GM12878 (cell line): ENCODE results near the gene ADAP1. TPM values are rescaled to one million over a fixed set of nuclear protein-coding genes. Genes with fewer than 3 reads are reported as not detected.

Experiments
- ATAC-seq: fragments of 200-7000 bp; cut with Tn5 transposase; 3 replicates; pipeline ENCODE4 v1.9.1; 2020; ENCODE audit warnings: mild to moderate bottlenecking, moderate library complexity
- BruUV-seq: library from RNA; stranded (reverse); fragments of 400-500 nt; replicated peaks from 2 replicates; lab custom pipeline; 2021; lab: Mats Ljungman, UMichigan
- CTCF ChIA-PET: fragments of 300-600 bp; sonication (Branson Sonifier 250); formaldehyde crosslinking; extraction: SDS; loops from one replicate; lab custom pipeline; 2021; ENCODE audit warnings: inconsistent platforms; lab: Yijun Ruan, JAX
- POLR2A ChIA-PET: fragments of 350-600 bp; formaldehyde crosslinking; extraction: SDS; loops from one replicate; lab custom pipeline; 2021; ENCODE audit warnings: inconsistent platforms; lab: Charles Lee
- RAD21 ChIA-PET: fragments of 300-600 bp; sonication (Branson Sonifier 250); formaldehyde crosslinking; loops from one replicate; lab custom pipeline; 2023; ENCODE audit warnings: antibody characterized with exemption; ENCODE audit not compliant: unreplicated experiment; lab: Charles Lee
- SMC1A ChIA-PET: fragments of 300-600 bp; sonication (Branson Sonifier 250); formaldehyde crosslinking; loops from one replicate; lab custom pipeline; 2023; ENCODE audit not compliant: unreplicated experiment, uncharacterized antibody; lab: Charles Lee
- DNase-seq: peaks from one replicate; pipeline ENCODE4 v3.0.0-alpha.2; 2011; ENCODE audit warnings: low read depth, low spot score
- FAIRE-seq: peaks from 3 replicates; lab custom pipeline; 2011; peaks lifted over from hg19 to GRCh38; lab: Jason Lieb, UNC
- H2AFZ ChIP-seq: 2 replicates; pipeline ENCODE4 v1.6.0; 2011; ENCODE audit warnings: low read depth, low read length, control low read depth; ENCODE audit not compliant: control insufficient read depth
- H3K27ac ChIP-seq: 2 replicates; pipeline ENCODE4 v1.5.1; 2011; ENCODE audit warnings: control low read depth; ENCODE audit not compliant: control insufficient read depth, insufficient read depth
- H3K27me3 ChIP-seq, 2 experiments: replicated peaks in 1 of 2; 2 replicates each; pipeline versions ENCODE4 v1.6.0 to v1.6.1; 2011; ENCODE audit warnings: low read length in 1 of 2; ENCODE audit not compliant: control insufficient read depth in 2 of 2, insufficient read depth in 2 of 2
- H3K36me3 ChIP-seq, 2 experiments: 2 replicates each; pipeline ENCODE4 v1.5.1; 2011; ENCODE audit warnings: low read length in 1 of 2; ENCODE audit not compliant: control insufficient read depth in 2 of 2, insufficient read depth in 2 of 2
- H3K4me1 ChIP-seq: 2 replicates; pipeline ENCODE4 v1.6.1; 2011; ENCODE audit warnings: mild to moderate bottlenecking, low read length, moderate library complexity, mixed read lengths; ENCODE audit not compliant: control insufficient read depth, insufficient read depth
- H3K4me2 ChIP-seq: 2 replicates; pipeline ENCODE4 v1.6.0; 2011; ENCODE audit warnings: control low read depth; ENCODE audit not compliant: control insufficient read depth, insufficient read depth
- H3K4me3 ChIP-seq: fragments of 200-600 bp; sonication (generic); 2 replicates; pipeline ENCODE4 v1.5.1; 2016
- H3K79me2 ChIP-seq: 2 replicates; pipeline ENCODE4 v1.6.0; 2011; ENCODE audit warnings: low read length; ENCODE audit not compliant: control insufficient read depth, insufficient read depth
- H3K9ac ChIP-seq: 2 replicates; pipeline ENCODE4 v1.8.0; 2011; ENCODE audit warnings: low read length, control low read depth, mixed read lengths; ENCODE audit not compliant: control insufficient read depth, insufficient read depth
- H3K9me3 ChIP-seq: replicated peaks from 3 replicates; pipeline ENCODE4 v1.5.1; 2011; ENCODE audit warnings: mild to moderate bottlenecking, low read length; ENCODE audit not compliant: control insufficient read depth, insufficient read depth
- H4K20me1 ChIP-seq: 2 replicates; pipeline ENCODE4 v1.6.0; 2011; ENCODE audit not compliant: control insufficient read depth, insufficient read depth
- BCL11A ChIP-seq: IDR thresholded peaks from 2 replicates; pipeline ENCODE4 v1.6.1; 2011; ENCODE audit warnings: low read depth, low read length
- BCLAF1 ChIP-seq: fragments of 450-650 bp; IDR thresholded peaks from 2 replicates; pipeline ENCODE4 v1.6.1; 2017; ENCODE audit warnings: antibody characterized with exemption, mild to moderate bottlenecking, moderate library complexity
- CREB1 ChIP-seq: IDR thresholded peaks from 2 replicates; pipeline ENCODE4 v1.6.1; 2012; ENCODE audit warnings: low read depth, mild to moderate bottlenecking, inconsistent platforms
- ELK1 ChIP-seq: IDR thresholded peaks from 2 replicates; pipeline ENCODE4 v1.6.1; 2012; ENCODE audit warnings: low read depth, low read length, improper control_type of control experiment
- GABPA ChIP-seq: IDR thresholded peaks from 2 replicates; pipeline ENCODE4 v1.6.1; 2014; ENCODE audit warnings: antibody characterized with exemption, low read depth, mild to moderate bottlenecking, inconsistent platforms
- GATAD2B ChIP-seq: fragments of 450-650 bp; conservative IDR thresholded peaks from 2 replicates; pipeline ENCODE4 v1.6.1; 2017; ENCODE audit warnings: low read depth, mild to moderate bottlenecking, moderate library complexity
- IKZF1 ChIP-seq: fragments of 450-650 bp; conservative IDR thresholded peaks from 2 replicates; pipeline ENCODE4 v1.6.1; 2017; ENCODE audit warnings: antibody characterized with exemption, mild to moderate bottlenecking
- RAD51 ChIP-seq: fragments of 450-650 bp; IDR thresholded peaks from 2 replicates; pipeline ENCODE4 v1.6.1; 2016; ENCODE audit warnings: moderate library complexity, mild to moderate bottlenecking, inconsistent platforms
- RELB ChIP-seq: fragments of 450-650 bp; IDR thresholded peaks from 2 replicates; pipeline ENCODE4 v1.6.1; 2017; ENCODE audit warnings: low read depth, mild to moderate bottlenecking, moderate library complexity
- SREBF2 ChIP-seq: IDR thresholded peaks from 2 replicates; pipeline ENCODE4 v1.6.1; 2012; ENCODE audit warnings: mild to moderate bottlenecking, low read length
- ZNF217 ChIP-seq: fragments of 450-650 bp; IDR thresholded peaks from 2 replicates; pipeline ENCODE4 v1.6.1; 2017; ENCODE audit warnings: antibody characterized with exemption, mild to moderate bottlenecking
- ZNF384 ChIP-seq: IDR thresholded peaks from 2 replicates; pipeline ENCODE4 v1.6.1; 2012; ENCODE audit warnings: low read depth, mild to moderate bottlenecking, low read length, improper control_type of control experiment, borderline replicate concordance
- WGBS: methylation state at CpG from one replicate; pipeline ENCODE4 v1.1.6; 2016; ENCODE audit warnings: low lambda C conversion rate; ENCODE audit not compliant: insufficient replicate concordance, insufficient coverage; ENCODE audit errors: missing lambda C conversion rate; 5-methylcytosine and 5-hydroxymethylcytosine counted together
- in situ Hi-C: fragments of 300-500 bp; cut with MboI; formaldehyde crosslinking; loops from 9 replicates; pipeline ENCODE4 v1.14.3; 2018; ENCODE audit warnings: mixed read lengths
- intact Hi-C: fragments of 100-400 bp; cut with micrococcal nuclease; formaldehyde crosslinking; loops from one replicate; pipeline ENCODE4 v1.14.2; 2022; ENCODE audit not compliant: unreplicated experiment
- polyA plus RNA-seq, 11 experiments: library from polyadenylated mRNA; depleted of rRNA in 4 of 11; unstranded in 6 of 11; stranded (reverse) in 5 of 11; fragments of >200 nt; fragmentation: Nextera tagmentation in 4 of 11; fragmentation: Illumina TruSeq in 1 of 11; extraction: Ambion mirVana in 4 of 11; extraction: Trizol in 1 of 11; gene quantifications; 1 replicate in 1 of 11; 2 replicates in 10 of 11; pipeline versions ENCODE4 v1.2.1 to v1.2.3, GENCODE V29; 2011 to 2016; ENCODE audit warnings: inconsistent platforms in 2 of 11, missing spikeins in 2 of 11, low read depth in 1 of 11
- total RNA-seq, 4 experiments: library from RNA; depleted of rRNA in 3 of 4; stranded (reverse); fragments of >200 nt in 3 of 4; fragmentation: Illumina TruSeq in 1 of 4; extraction: Trizol in 1 of 4; gene quantifications; 2 replicates each; pipeline versions ENCODE4 v1.2.1 to v1.2.3, GENCODE V29; 2013 to 2021
- TF ChIP-seq, protein P1 (sequence below): IDR thresholded peaks from 2 replicates; pipeline ENCODE4 v1.6.1; 2011; ENCODE audit warnings: low read depth, low read length, improper control_type of control experiment, borderline replicate concordance

ADAP1 gene
- total and polyA plus RNA-seq, 10 of the 15 experiments (the other 5 are each of a cell fraction or from before 2014, with no cell fraction given): 0.22 to 44.2 (median 22.0) TPM; not detected in 1

DNA sequence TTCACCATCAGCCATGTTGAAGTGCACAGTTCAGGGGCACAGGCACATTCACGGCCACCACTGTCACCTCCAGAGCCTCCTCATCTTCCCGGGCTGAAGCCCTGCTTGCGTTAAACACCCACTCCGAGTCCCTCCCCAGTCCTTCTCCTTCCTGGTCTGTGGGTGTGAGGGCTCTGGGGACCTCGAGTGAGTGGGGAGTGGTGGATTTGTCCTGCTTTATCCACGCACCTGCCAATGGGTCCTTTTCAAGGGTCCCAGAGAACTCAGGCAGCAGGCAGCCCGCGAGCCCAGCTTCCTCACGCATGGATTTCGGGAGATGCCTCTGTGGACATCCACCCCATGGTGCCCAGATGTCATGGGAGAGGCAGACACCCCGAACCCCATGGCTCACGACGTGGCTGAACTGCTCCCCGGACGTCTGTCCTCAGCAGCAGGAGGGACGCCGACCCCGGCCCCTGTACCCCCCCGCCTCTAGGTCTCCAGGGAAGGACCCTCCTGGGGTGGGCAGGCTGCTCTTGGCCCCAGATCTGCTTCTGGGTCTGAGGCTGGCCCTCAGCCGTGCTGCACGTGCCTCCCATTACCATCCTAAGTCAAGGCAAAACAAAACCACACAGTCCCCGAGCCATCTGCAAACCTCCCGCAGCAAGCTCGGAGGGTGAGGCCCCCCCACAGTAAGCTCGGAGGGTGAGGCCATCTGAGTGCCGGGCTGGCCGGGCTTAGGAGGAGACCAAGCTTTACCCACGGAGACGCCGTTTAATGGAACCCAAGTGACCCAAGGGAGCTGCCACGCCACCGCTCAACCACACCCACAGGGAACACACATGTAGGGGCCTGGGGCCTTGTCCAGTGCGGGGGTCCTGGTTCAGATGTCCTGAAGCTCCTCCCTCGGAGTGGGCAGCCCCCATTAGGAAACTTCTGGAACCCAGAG, 37.5 kb upstream of the ADAP1 start:
- in situ Hi-C loops: loop anchor here (5.0 kb wide), 1 partner anchor 185 kb away; no protein-coding TSS in a partner anchor
- 52% methylated on average over 33 of the region's 34 CpGs for WGBS
- no peak for TF ChIP-seq SREBF2
- TF ChIP-seq RELB: no peak
- TF ChIP-seq, protein P1, sequence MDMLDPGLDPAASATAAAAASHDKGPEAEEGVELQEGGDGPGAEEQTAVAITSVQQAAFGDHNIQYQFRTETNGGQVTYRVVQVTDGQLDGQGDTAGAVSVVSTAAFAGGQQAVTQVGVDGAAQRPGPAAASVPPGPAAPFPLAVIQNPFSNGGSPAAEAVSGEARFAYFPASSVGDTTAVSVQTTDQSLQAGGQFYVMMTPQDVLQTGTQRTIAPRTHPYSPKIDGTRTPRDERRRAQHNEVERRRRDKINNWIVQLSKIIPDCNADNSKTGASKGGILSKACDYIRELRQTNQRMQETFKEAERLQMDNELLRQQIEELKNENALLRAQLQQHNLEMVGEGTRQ: no peak
- no peak for TF ChIP-seq IKZF1
- no peak for TF ChIP-seq ZNF384
- TF ChIP-seq BCL11A: no peak
- no peak for TF ChIP-seq BCLAF1
- no peak for TF ChIP-seq CREB1
- no peak for TF ChIP-seq RAD51
- no peak for TF ChIP-seq GABPA
- no peak for TF ChIP-seq ZNF217
- TF ChIP-seq ELK1: no peak
- no peak for TF ChIP-seq GATAD2B

More for the DNA sequence above, 37.5 kb upstream of the ADAP1 start:
- no peak overlapping the region for H3K4me3 ChIP-seq
- no peak overlapping the region for H3K4me2 ChIP-seq
- no peaks in the 10 kb centered on the region for H3K9me3 ChIP-seq
- H3K36me3 ChIP-seq: peaks cover 0 to 3% of the 10 kb centered on the region in 2 experiments; a peak in 1 of 4 replicates
- intact Hi-C loops: loop anchor here (5.0 kb wide), 1 partner anchor 95 kb away; the partner anchor contains the start of gene GPER1
- ATAC-seq: no peak
- BruUV-seq: no TSS peak
- DNase-seq: no peak
- no peaks in the 10 kb centered on the region for H3K79me2 ChIP-seq
- H3K27me3 ChIP-seq: no peaks in the 10 kb centered on the region
- no peak for FAIRE-seq
- H3K9ac ChIP-seq: no peak overlapping the region
- ChIA-PET POLR2A (interaction anchor here (0.7 to 3.2 kb wide), 10 partner anchors 10 to 178 kb away, joined by 3 to 14 read pairs (median 6); partner anchors contain the start of gene CYP2W1), RAD21 (interaction anchor here (0.6 to 4.8 kb wide), 19 partner anchors 10 to 184 kb away, joined by 3 to 196 read pairs (median 10); partner anchors contain the start of genes COX19, GPER1 and GPR146), SMC1A (interaction anchor here (0.9 to 6.2 kb wide), 15 partner anchors 14 to 183 kb away, joined by 3 to 121 read pairs (median 18); partner anchors contain the start of genes COX19, GPER1 and GPR146), CTCF (interaction anchor here (0.9 to 9.3 kb wide), 27 partner anchors 10 to 192 kb away, joined by 3 to 280 read pairs (median 13); partner anchors contain the start of genes COX19, CYP2W1, GPR146 and ZFAND2A)
- no peak overlapping the region for H3K27ac ChIP-seq
- H4K20me1 ChIP-seq: no peaks in the 10 kb centered on the region
- peaks cover 6% of the 10 kb centered on the region for H3K4me1 ChIP-seq
- no peak overlapping the region for H2AFZ ChIP-seq
